Upper lobe of left lung (tissue), 6 donors: Measurements from ENCODE around the gene PLEKHG7. TPM values are rescaled to one million over a fixed set of nuclear protein-coding genes. Genes with fewer than 3 reads are reported as not detected.

Experiments
- ATAC-seq, 2 donors: fragments of 200-7000 bp; cut with Tn5 transposase; one replicate each; pipeline ENCODE4 v1.9.1; 2022; ENCODE audit warnings: mild to moderate bottlenecking in 2 of 2, moderate library complexity in 2 of 2; ENCODE audit not compliant: low FRiP score in 2 of 2
- DNase-seq, 2 donors: peaks; one replicate each; pipeline ENCODE4 v3.0.0-alpha.2; 2019 to 2020
- H3K27ac ChIP-seq, 4 donors: fragments of 200-600 bp; sonication (generic); one replicate each; pipeline ENCODE4 v1.5.1; 2016 to 2019
- H3K27me3 ChIP-seq, 4 donors: fragments of 200-600 bp; sonication (generic); one replicate each; pipeline ENCODE4 v1.5.1; 2017 to 2019
- H3K36me3 ChIP-seq, 4 donors: fragments of 200-600 bp; sonication (generic); one replicate each; pipeline ENCODE4 v1.5.1; 2016 to 2019
- H3K4me1 ChIP-seq, 4 donors: fragments of 200-600 bp; sonication (generic); one replicate each; pipeline ENCODE4 v1.5.1; 2018 to 2019
- H3K4me3 ChIP-seq, 4 donors: fragments of 200-600 bp; sonication (generic); one replicate each; pipeline ENCODE4 v1.5.1; 2017 to 2019; ENCODE audit warnings: mild to moderate bottlenecking in 2 of 4, moderate library complexity in 1 of 4
- H3K9me3 ChIP-seq, 4 donors: fragments of 200-600 bp; sonication (generic); one replicate each; pipeline ENCODE4 v1.5.1; 2018 to 2019
- EP300 ChIP-seq, 4 donors: sonication (generic); formaldehyde crosslinking; IDR thresholded peaks; one replicate each; pipeline ENCODE4 v1.5.1; 2017; ENCODE audit warnings: antibody characterized with exemption in 4 of 4, control low read depth in 2 of 4
- POLR2A ChIP-seq, 4 donors: fragments of 450-650 bp; IDR thresholded peaks; one replicate each; pipeline ENCODE4 v1.5.1; 2016 to 2017; ENCODE audit warnings: antibody characterized with exemption in 4 of 4, mild to moderate bottlenecking in 2 of 4
- POLR2AphosphoS5 ChIP-seq, 2 donors: sonication (generic); formaldehyde crosslinking; IDR thresholded peaks; one replicate each; pipeline ENCODE4 v1.5.1; 2017; ENCODE audit warnings: antibody characterized with exemption in 2 of 2
- WGBS, 2 donors: methylation state at CpG; one replicate each; pipeline ENCODE4 v1.1.5; 2017 to 2018; 5-methylcytosine and 5-hydroxymethylcytosine counted together
- total RNA-seq, 6 donors: library from RNA; depleted of rRNA in 4 of 6; stranded (reverse); fragments of >200 nt in 4 of 6; gene quantifications; one replicate each; pipeline versions ENCODE4 v1.1.0 to v1.2.1, GENCODE V29; 2016 to 2021
- TF ChIP-seq, protein P1 (sequence below), 6 experiments: fragments of 450-650 bp in 4 of 6; fragments of 200-600 bp in 2 of 6; sonication (generic) in 2 of 6; IDR thresholded peaks; one replicate each; pipeline ENCODE4 v1.5.1; 2016 to 2019; ENCODE audit warnings: antibody characterized with exemption in 6 of 6
- donor health status: DM: no; HTN: no; CAD: no; lungs with moderate emphysema.
- donor health status: DM: no; HTN: yes; CAD: no; lungs with severe emphysema.

Gene PLEKHG7
- total RNA-seq, 6 donors from 2014 or later = 0.91 to 15.9 (median 2.0) TPM; not detected in 1

DNA sequence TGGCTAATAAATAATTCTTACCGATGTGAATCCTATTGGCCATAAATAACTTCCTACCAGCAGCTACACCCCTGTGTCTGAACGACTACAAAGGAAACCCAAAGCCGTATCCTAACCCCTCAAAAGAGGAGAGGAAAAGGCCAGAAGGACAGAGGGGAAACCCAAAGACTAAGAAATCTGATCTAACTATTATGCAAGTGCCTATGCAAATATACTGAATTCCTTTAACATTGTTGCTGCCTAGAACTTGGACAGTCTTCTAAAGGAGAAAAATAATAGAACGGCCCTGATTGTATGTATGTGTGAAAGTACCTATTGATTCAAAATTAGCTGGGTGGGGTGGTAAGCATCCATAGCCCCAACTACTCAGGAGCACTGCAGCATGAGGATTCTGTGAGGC, 997 bp downstream of the PLEKHG7 start:
- TF ChIP-seq POLR2A (IDR thresholded peaks at IDR 0.05) (no peak), POLR2AphosphoS5 (IDR thresholded peaks at IDR 0.05) (no peak), EP300 (IDR thresholded peaks at IDR 0.05) (no peak)
- TF ChIP-seq, protein P1, sequence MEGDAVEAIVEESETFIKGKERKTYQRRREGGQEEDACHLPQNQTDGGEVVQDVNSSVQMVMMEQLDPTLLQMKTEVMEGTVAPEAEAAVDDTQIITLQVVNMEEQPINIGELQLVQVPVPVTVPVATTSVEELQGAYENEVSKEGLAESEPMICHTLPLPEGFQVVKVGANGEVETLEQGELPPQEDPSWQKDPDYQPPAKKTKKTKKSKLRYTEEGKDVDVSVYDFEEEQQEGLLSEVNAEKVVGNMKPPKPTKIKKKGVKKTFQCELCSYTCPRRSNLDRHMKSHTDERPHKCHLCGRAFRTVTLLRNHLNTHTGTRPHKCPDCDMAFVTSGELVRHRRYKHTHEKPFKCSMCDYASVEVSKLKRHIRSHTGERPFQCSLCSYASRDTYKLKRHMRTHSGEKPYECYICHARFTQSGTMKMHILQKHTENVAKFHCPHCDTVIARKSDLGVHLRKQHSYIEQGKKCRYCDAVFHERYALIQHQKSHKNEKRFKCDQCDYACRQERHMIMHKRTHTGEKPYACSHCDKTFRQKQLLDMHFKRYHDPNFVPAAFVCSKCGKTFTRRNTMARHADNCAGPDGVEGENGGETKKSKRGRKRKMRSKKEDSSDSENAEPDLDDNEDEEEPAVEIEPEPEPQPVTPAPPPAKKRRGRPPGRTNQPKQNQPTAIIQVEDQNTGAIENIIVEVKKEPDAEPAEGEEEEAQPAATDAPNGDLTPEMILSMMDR (IDR thresholded peaks at IDR 0.05) = no peak
- no peaks in the 10 kb centered on the region for H3K36me3 ChIP-seq
- H3K27ac ChIP-seq = no peak overlapping the region
- H3K9me3 ChIP-seq = no peaks in the 10 kb centered on the region
- no peak for ATAC-seq
- WGBS, 2 donors = 54 to 66% methylated on average over 4 of the region's 4 CpGs
- H3K4me1 ChIP-seq = peaks cover 0 to 10% (median 0%) of the 10 kb centered on the region in 4 donors
- H3K4me3 ChIP-seq = peak overlapping the region in 1 of 4 donors; percentile 41
- DNase-seq = no peak
- H3K27me3 ChIP-seq = no peaks in the 10 kb centered on the region

DNA sequence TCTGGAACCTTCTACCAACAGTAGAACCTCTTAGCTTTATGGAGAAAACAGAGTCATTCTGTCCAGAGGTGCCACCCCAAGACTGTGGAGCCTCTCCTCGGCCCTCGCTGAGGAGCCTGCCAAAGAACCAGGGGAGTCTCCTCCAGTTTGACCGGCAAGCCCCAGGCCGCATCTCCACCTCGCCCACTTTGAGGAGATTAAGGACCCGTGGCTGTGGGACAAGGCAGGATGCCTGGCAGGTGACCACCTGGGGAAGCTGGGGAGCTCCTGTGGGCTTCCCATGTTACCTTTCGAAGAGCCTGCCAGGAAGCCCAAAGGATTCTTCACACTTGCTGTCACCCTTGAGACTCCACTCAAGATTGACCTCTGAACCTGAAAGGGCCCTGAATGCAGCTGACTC, 3.8 kb downstream of the PLEKHG7 start:
- TF ChIP-seq POLR2AphosphoS5 (IDR thresholded peaks at IDR 0.05) (no peak), POLR2A (IDR thresholded peaks at IDR 0.05) (no peak), EP300 (IDR thresholded peaks at IDR 0.05) (no peak)
- TF ChIP-seq, protein P1 (IDR thresholded peaks at IDR 0.05) = no peak
- H3K4me1 ChIP-seq = peaks cover 0 to 10% (median 0%) of the 10 kb centered on the region in 4 donors
- DNase-seq (peak in 1 of 2 donors; percentile 20), ATAC-seq (peak in 1 of 2 donors; percentile 6)
- no peak overlapping the region for H3K27ac ChIP-seq
- no peaks in the 10 kb centered on the region for H3K9me3 ChIP-seq
- no peak overlapping the region for H3K4me3 ChIP-seq
- no peaks in the 10 kb centered on the region for H3K36me3 ChIP-seq
- no peaks in the 10 kb centered on the region for H3K27me3 ChIP-seq
- WGBS, 2 donors = 95 to 97% methylated on average over 5 to 7 of the region's 7 CpGs

DNA sequence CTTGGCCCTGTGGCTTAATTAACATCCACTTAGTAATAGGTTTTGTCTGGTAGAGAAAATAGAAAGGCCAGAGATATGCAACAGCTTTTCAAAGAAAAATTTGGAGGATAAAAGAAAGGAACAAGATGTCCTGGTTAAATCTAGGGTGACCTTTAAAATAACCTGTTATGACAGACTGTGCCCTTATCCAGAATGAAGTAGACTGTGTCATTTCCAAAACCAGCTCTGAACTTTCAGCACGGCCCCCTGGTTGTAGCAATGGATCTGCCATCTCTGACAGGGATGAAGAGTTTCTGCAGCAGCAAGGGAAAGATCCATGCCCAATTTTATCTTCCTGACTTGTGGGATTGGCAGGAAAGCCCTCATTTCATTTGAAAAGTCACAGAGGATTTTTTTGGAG, 5.1 kb downstream of the PLEKHG7 start:
- whole genome bisulfite sequencing, 2 donors = 80 to 93% methylated on average over 1 of the region's 1 CpG

DNA sequence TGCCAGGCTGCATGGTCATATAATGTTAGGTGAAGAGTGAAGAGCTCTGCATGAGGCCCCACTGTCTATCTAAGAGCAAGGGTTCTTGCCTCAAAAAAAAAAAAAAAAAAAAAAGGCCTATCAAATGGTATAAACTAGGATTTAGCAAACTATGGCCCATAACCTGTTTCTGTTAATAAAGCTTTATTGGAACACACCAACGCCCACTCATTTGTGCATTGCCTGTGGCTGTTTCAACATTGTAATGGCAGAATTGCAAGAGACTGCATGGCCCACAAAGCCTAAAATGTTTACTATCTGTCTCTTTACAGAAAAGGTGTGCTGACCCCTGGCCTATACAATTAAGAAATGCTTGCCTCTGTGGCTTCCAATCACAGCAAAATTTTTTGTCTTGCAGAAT, 12.8 kb downstream of the PLEKHG7 start:
- Histone ChIP-seq H3K36me3 (no peaks in the 10 kb centered on the region), H3K4me1 (peaks cover 0 to 5% (median 2%) of the 10 kb centered on the region in 4 donors), H3K27ac (no peak overlapping the region), H3K4me3 (no peak overlapping the region), H3K27me3 (no peaks in the 10 kb centered on the region), H3K9me3 (no peaks in the 10 kb centered on the region)
- WGBS, 2 donors = 0 to 91% methylated on average over 1 of the region's 1 CpG
- ATAC-seq (no peak), DNase-seq (no peak)
- TF ChIP-seq EP300 (IDR thresholded peaks at IDR 0.05) (no peak), POLR2AphosphoS5 (IDR thresholded peaks at IDR 0.05) (no peak), POLR2A (IDR thresholded peaks at IDR 0.05) (no peak)
- TF ChIP-seq, protein P1 (IDR thresholded peaks at IDR 0.05) = no peak

More for the DNA sequence above, 5.1 kb downstream of the PLEKHG7 start:
- no peaks in the 10 kb centered on the region for H3K27me3 ChIP-seq
- H3K4me1 ChIP-seq = peaks cover 0 to 7% (median 0%) of the 10 kb centered on the region in 4 donors
- DNase-seq = no peak
- H3K36me3 ChIP-seq = no peaks in the 10 kb centered on the region
- no peaks in the 10 kb centered on the region for H3K9me3 ChIP-seq
- no peak overlapping the region for H3K4me3 ChIP-seq
- ATAC-seq = no peak
- TF ChIP-seq, protein P1 (IDR thresholded peaks at IDR 0.05) = no peak
- TF ChIP-seq EP300 (IDR thresholded peaks at IDR 0.05) (no peak), POLR2A (IDR thresholded peaks at IDR 0.05) (no peak), POLR2AphosphoS5 (IDR thresholded peaks at IDR 0.05) (no peak)
- no peak overlapping the region for H3K27ac ChIP-seq

DNA sequence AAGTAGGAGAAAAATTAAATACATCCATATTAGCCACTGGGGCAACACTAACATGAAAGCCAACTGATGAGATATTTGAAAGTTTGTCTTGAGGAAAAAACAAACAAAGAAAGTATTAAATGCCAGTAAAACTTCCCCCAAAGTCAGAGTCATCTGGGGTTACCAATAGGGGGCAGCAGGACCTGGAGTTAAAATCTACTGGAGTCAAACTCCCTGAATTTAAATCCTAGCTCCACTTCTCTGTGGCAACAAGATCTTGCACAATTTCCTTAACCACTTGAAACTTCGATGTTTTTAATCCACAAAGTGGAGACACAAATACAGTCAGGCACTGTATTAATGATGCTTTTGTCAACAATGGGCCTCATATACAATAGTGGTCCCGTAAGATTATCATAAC, 14.4 kb downstream of the PLEKHG7 start:
- no peaks in the 10 kb centered on the region for H3K9me3 ChIP-seq
- ATAC-seq (peak in 1 of 2 donors; percentile 63), DNase-seq (no peak)
- H3K4me3 ChIP-seq = no peak overlapping the region
- 33 to 45% methylated on average over 2 of the region's 2 CpGs for WGBS, 2 donors
- peaks cover 0 to 5% (median 2%) of the 10 kb centered on the region in 4 donors for H3K4me1 ChIP-seq
- no peak overlapping the region for H3K27ac ChIP-seq
- no peaks in the 10 kb centered on the region for H3K36me3 ChIP-seq
- TF ChIP-seq, protein P1 (IDR thresholded peaks at IDR 0.05) = peak in 4 of 6 experiments; percentile 19 to 41 (median 38)
- TF ChIP-seq EP300 (IDR thresholded peaks at IDR 0.05) = no peak
- H3K27me3 ChIP-seq = no peaks in the 10 kb centered on the region
